ENCODE data around the gene ACCSL.

DNA sequence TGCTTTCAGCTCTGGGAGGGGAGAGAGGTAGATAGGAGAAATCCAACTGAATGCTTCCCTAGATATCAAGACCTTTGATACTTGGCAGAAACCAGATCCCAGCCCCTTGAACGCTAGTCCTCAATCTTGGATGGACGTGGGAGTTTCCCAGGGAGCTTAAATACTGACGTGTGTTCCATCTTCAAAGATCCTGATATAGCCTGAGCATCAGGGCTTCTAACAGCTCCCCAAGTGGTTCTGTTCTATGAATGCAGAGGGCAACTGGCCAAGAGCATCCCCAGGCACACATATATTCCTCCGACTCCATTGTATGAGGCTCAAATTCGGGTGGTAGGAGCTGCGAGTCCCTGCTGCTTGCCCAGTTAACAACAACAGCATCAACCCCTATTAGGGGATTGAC lies 9.6 kb downstream of the ACCSL start:
- TF ChIP-seq EP300 (IDR thresholded peaks at IDR 0.05; ENCODE audit: borderline replicate concordance in 1 of 2, low read depth in 1 of 2, low read length in 1 of 2) (no peak), GABPA (IDR thresholded peaks at IDR 0.05; ENCODE audit: low read depth) (no peak), TAF1 (IDR thresholded peaks at IDR 0.05; ENCODE audit: borderline replicate concordance, low read depth, low read length) (no peak), RFX5 (IDR thresholded peaks at IDR 0.05; ENCODE audit: low read length) (no peak), ELF1 (IDR thresholded peaks at IDR 0.05) (no peak), MEF2A (IDR thresholded peaks at IDR 0.05; ENCODE audit: borderline replicate concordance, low read depth) (no peak), SMC3 (IDR thresholded peaks at IDR 0.05; ENCODE audit: low read depth, low read length) (no peak), NFIC (IDR thresholded peaks at IDR 0.05; ENCODE audit: borderline replicate concordance) (no peak), CHD2 (IDR thresholded peaks at IDR 0.05; ENCODE audit: low read length, partially characterized antibody) (no peak), RCOR1 (IDR thresholded peaks at IDR 0.05; ENCODE audit: low read length) (no peak)
- TF ChIP-seq, protein P1, sequence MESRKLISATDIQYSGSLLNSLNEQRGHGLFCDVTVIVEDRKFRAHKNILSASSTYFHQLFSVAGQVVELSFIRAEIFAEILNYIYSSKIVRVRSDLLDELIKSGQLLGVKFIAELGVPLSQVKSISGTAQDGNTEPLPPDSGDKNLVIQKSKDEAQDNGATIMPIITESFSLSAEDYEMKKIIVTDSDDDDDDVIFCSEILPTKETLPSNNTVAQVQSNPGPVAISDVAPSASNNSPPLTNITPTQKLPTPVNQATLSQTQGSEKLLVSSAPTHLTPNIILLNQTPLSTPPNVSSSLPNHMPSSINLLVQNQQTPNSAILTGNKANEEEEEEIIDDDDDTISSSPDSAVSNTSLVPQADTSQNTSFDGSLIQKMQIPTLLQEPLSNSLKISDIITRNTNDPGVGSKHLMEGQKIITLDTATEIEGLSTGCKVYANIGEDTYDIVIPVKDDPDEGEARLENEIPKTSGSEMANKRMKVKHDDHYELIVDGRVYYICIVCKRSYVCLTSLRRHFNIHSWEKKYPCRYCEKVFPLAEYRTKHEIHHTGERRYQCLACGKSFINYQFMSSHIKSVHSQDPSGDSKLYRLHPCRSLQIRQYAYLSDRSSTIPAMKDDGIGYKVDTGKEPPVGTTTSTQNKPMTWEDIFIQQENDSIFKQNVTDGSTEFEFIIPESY (IDR thresholded peaks at IDR 0.05; ENCODE audit: borderline replicate concordance, low read depth) = no peak
- TF ChIP-seq, protein P2, sequence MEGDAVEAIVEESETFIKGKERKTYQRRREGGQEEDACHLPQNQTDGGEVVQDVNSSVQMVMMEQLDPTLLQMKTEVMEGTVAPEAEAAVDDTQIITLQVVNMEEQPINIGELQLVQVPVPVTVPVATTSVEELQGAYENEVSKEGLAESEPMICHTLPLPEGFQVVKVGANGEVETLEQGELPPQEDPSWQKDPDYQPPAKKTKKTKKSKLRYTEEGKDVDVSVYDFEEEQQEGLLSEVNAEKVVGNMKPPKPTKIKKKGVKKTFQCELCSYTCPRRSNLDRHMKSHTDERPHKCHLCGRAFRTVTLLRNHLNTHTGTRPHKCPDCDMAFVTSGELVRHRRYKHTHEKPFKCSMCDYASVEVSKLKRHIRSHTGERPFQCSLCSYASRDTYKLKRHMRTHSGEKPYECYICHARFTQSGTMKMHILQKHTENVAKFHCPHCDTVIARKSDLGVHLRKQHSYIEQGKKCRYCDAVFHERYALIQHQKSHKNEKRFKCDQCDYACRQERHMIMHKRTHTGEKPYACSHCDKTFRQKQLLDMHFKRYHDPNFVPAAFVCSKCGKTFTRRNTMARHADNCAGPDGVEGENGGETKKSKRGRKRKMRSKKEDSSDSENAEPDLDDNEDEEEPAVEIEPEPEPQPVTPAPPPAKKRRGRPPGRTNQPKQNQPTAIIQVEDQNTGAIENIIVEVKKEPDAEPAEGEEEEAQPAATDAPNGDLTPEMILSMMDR (IDR thresholded peaks at IDR 0.05) = no peak
